Measurements from ENCODE around the gene SLU7. TPM values are rescaled to one million over a fixed set of nuclear protein-coding genes. Genes with fewer than 3 reads are reported as not detected.
A peak's percentile ranks its signal among the peaks of the same experiment; 100 is the strongest.

The SLU7 gene
- total RNA-seq, result 100 to 1,000 TPM in 1 of 2 experiments, 10 to 100 TPM in 1; 99.9 to 106 TPM
- polyA plus RNA-seq (2013, experiment 1 of 2), result 57.0 TPM
- 58.1 TPM for polyA plus RNA-seq (2013, experiment 2 of 2)
- total RNA-seq, result 55.9 to 175 (median 111) reads per million in 172 experiments

DNA sequence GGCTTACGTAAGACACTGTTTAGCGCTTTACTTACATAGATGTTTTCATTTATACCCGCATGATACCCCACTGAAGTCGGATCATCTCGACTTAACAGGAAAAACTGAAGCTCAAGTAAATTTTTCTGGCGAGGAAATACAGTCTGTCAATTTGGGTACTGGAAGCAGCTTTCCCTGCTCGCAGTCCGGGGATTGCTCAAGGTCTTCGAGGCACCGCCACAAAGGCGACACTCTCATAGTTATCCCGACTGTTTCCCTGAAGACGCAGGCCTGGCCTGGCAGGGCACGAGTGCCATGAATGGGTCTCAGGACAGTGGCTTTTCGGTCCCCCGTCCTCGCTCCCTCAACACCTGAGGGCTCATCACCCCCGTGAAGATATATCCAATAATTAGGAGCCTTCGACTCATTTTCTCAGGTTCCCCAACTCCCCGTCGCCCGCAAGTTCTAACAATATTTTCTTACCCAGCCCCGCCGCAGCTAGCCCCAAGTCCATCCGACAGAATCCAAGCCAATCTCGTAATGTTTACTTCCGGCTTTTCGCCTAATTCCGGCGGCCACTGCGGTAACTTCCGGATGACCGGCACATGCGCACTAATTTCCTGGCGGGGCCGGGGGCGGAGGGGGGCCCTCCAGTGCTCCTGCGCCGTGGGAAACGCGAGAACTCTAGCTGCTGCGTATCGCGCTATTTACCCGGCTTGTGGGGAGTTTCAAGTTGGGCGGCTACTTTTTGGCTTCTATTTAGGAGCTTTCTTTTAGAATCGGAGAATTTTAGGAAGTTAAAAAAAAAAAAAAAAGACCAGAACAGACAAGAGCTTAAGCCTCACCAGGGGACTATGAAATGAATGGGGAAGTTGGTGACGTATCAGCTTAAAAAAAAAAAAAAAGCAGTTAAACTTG lies at the start of gene SLU7:
SLU7 (minus strand) TSS at position 521 of the 897 bp plus-strand sequence. CDS start 3,787 bp downstream, outside the sequence.
- Mint-ChIP-seq H3K36me3 (ENCODE audit: low read depth) (peaks cover 42% of the 10 kb centered on the region), H3K9me3 (no peaks in the 10 kb centered on the region), H3K4me1 (ENCODE audit: low read depth) (peaks cover 85% of the 10 kb centered on the region), H3K4me3 (peak within 1 kb of the TSS; percentile 98), H3K27me3 (no peaks in the 10 kb centered on the region), H3K27ac (peak within 1 kb of the TSS; percentile 92)
- peak; percentile 86 to 96 (median 90) for DNase-seq
- CTCF ChIA-PET, result interaction anchor here (0.6 to 8.2 kb wide), 6 partner anchors 17 to 431 kb away, joined by 3 to 114 read pairs (median 3); no protein-coding TSS in a partner anchor
- Histone ChIP-seq H3K27ac (ENCODE audit: low read depth in 1 of 2, low read length in 2 of 2) (peak within 1 kb of the TSS; percentile 88 to 91), H3K4me3 (ENCODE audit: low read length) (peak within 1 kb of the TSS; percentile 94), H3K36me3 (ENCODE audit: insufficient read depth, low read length) (peaks cover 16% of the 10 kb centered on the region), H3K4me1 (ENCODE audit: insufficient read depth, low read length) (peaks cover 33% of the 10 kb centered on the region), H3K9me3 (ENCODE audit: control insufficient read depth in 1 of 2, insufficient read depth in 1 of 2, low read length in 2 of 2) (no peaks in the 10 kb centered on the region), H3K27me3 (ENCODE audit: control insufficient read depth in 1 of 2, insufficient read depth in 2 of 2, low read length in 2 of 2) (no peaks in the 10 kb centered on the region)
- peak; percentile 79 for ATAC-seq (ENCODE audit: poor library complexity)
- intact Hi-C loops (cut with DNase I, micrococcal nuclease), result loop anchor here (2.0 to 10.0 kb wide), 4 partner anchors 16 to 1154 kb away; partner anchors contain the start of genes PWWP2A (in 1 of the 2), TTC1 (in 1 of the 2) and UBLCP1 (in 1 of the 2)
- POLR2A ChIA-PET, result interaction anchor here (0.6 to 3.7 kb wide), 17 partner anchors 12 to 409 kb away, joined by 3 to 32 read pairs (median 4); partner anchors contain the start of genes FAM200C, PWWP2A and TTC1
- TF ChIP-seq, protein P1, sequence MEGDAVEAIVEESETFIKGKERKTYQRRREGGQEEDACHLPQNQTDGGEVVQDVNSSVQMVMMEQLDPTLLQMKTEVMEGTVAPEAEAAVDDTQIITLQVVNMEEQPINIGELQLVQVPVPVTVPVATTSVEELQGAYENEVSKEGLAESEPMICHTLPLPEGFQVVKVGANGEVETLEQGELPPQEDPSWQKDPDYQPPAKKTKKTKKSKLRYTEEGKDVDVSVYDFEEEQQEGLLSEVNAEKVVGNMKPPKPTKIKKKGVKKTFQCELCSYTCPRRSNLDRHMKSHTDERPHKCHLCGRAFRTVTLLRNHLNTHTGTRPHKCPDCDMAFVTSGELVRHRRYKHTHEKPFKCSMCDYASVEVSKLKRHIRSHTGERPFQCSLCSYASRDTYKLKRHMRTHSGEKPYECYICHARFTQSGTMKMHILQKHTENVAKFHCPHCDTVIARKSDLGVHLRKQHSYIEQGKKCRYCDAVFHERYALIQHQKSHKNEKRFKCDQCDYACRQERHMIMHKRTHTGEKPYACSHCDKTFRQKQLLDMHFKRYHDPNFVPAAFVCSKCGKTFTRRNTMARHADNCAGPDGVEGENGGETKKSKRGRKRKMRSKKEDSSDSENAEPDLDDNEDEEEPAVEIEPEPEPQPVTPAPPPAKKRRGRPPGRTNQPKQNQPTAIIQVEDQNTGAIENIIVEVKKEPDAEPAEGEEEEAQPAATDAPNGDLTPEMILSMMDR (IDR thresholded peaks at IDR 0.05), result no peak

GRCh38 chr5:160468363-160468975 lies 49.6 kb upstream of the SLU7 start:
- no peak for DNase-seq
- Histone ChIP-seq H3K9me3 (ENCODE audit: control insufficient read depth in 1 of 2, insufficient read depth in 1 of 2, low read length in 2 of 2) (no peaks in the 10 kb centered on the region), H3K36me3 (ENCODE audit: insufficient read depth, low read length) (no peaks in the 10 kb centered on the region), H3K4me1 (ENCODE audit: insufficient read depth, low read length) (peaks cover 47% of the 10 kb centered on the region), H3K4me3 (ENCODE audit: low read length) (peak overlapping the region; percentile 69), H3K27me3 (ENCODE audit: control insufficient read depth in 1 of 2, insufficient read depth in 2 of 2, low read length in 2 of 2) (no peaks in the 10 kb centered on the region), H3K27ac (ENCODE audit: low read depth in 1 of 2, low read length in 2 of 2) (peak overlapping the region; percentile 50 to 64)
- TF ChIP-seq, protein P1 (IDR thresholded peaks at IDR 0.05), result no peak
- Mint-ChIP-seq H3K4me3 (peak overlapping the region; percentile 94), H3K4me1 (ENCODE audit: low read depth) (peaks cover 93% of the 10 kb centered on the region), H3K36me3 (ENCODE audit: low read depth) (no peaks in the 10 kb centered on the region), H3K9me3 (no peaks in the 10 kb centered on the region), H3K27me3 (no peaks in the 10 kb centered on the region), H3K27ac (peak overlapping the region; percentile 88)
- intact Hi-C loops (cut with DNase I, micrococcal nuclease), result loop anchor here in 1 of 2 experiments (2.0 to 5.0 kb wide), 2 partner anchors 30 to 46 kb away; partner anchors contain the start of gene PTTG1
- ATAC-seq (ENCODE audit: poor library complexity), result no peak
- CTCF ChIA-PET, result interaction anchor here (1.6 to 4.9 kb wide), 5 partner anchors 9 to 45 kb away, joined by 4 to 43 read pairs (median 6); no protein-coding TSS in a partner anchor
- POLR2A ChIA-PET, result interaction anchor here (0.6 to 3.7 kb wide), 8 partner anchors 10 to 50 kb away, joined by 3 to 31 read pairs (median 15); partner anchors contain the start of gene SLU7

Data from CD4-positive, alpha-beta T cell (primary cell).